Esophagus muscularis mucosa (tissue), 4 donors: ENCODE results near the gene IFIH1. TPM values are rescaled to one million over a fixed set of nuclear protein-coding genes. Genes with fewer than 3 reads are reported as not detected.
A peak's percentile ranks its signal among the peaks of the same experiment; 100 is the strongest.

Experiments
- DNase-seq: peaks from one replicate; pipeline ENCODE4 v3.0.0-alpha.2; 2017; ENCODE audit errors: extremely low spot score
- H3K27ac ChIP-seq, 4 donors: fragments of 200-600 bp; sonication (generic); replicated peaks in 1 of 4; 1 replicate in 3 of 4; 2 replicates in 1 of 4; pipeline ENCODE4 v1.5.1; 2016 to 2019; ENCODE audit warnings: mild to moderate bottlenecking in 1 of 4
- H3K27me3 ChIP-seq, 4 donors: fragments of 200-600 bp; sonication (generic); one replicate each; pipeline versions ENCODE4 v1.5.1 to v1.6.0; 2016 to 2019
- H3K36me3 ChIP-seq, 4 donors: fragments of 200-600 bp; sonication (generic); one replicate each; pipeline ENCODE4 v1.5.1; 2016 to 2019
- H3K4me1 ChIP-seq, 4 donors: fragments of 200-600 bp; sonication (generic); one replicate each; pipeline ENCODE4 v1.5.1; 2016 to 2019
- H3K4me3 ChIP-seq, 4 donors: fragments of 200-600 bp; sonication (generic); 1 replicate in 2 of 4; 2 replicates in 2 of 4; pipeline ENCODE4 v1.5.1; 2016 to 2019; ENCODE audit warnings: mild to moderate bottlenecking in 4 of 4, moderate library complexity in 1 of 4
- H3K9me3 ChIP-seq, 4 donors: fragments of 200-600 bp; sonication (generic); 1 replicate in 3 of 4; 2 replicates in 1 of 4; pipeline ENCODE4 v1.5.1; 2016 to 2019
- CTCF ChIP-seq, 3 experiments: fragments of 200-600 bp in 2 of 3; fragments of 450-650 bp in 1 of 3; sonication (generic) in 2 of 3; IDR thresholded peaks; one replicate each; pipeline ENCODE4 v1.5.1; 2017 to 2019; ENCODE audit warnings: antibody characterized with exemption in 3 of 3, mild to moderate bottlenecking in 2 of 3, moderate library complexity in 1 of 3
- EP300 ChIP-seq: sonication (generic); formaldehyde crosslinking; IDR thresholded peaks from one replicate; pipeline ENCODE4 v1.6.1; 2017; ENCODE audit warnings: antibody characterized with exemption
- POLR2A ChIP-seq: fragments of 450-650 bp; IDR thresholded peaks from one replicate; pipeline ENCODE4 v1.6.1; 2017; ENCODE audit warnings: antibody characterized with exemption, moderate library complexity, mild to moderate bottlenecking, low read depth
- POLR2AphosphoS5 ChIP-seq, 2 donors: sonication (generic); formaldehyde crosslinking; IDR thresholded peaks; one replicate each; pipeline ENCODE4 v1.6.1; 2017; ENCODE audit warnings: antibody characterized with exemption in 2 of 2
- WGBS: methylation state at CpG from one replicate; pipeline ENCODE4 v1.1.5; 2018; 5-methylcytosine and 5-hydroxymethylcytosine counted together
- intact Hi-C: fragments of 100-400 bp; cut with DNase I; formaldehyde crosslinking; loops from one replicate; pipeline ENCODE4 v1.15.1; 2023
- total RNA-seq, 4 donors: library from RNA; depleted of rRNA; stranded (reverse); fragments of >200 nt; gene quantifications; one replicate each; pipeline versions ENCODE4 v1.1.0 to v1.2.1, GENCODE V29; 2016

Gene IFIH1
- total RNA-seq, 4 donors from 2014 or later: 8.6 to 12.9 (median 10.6) TPM

GRCh38 chr2:162320864-162321517, 2.5 kb upstream of the IFIH1 start:
- WGBS: 56% methylated on average over 1 of the region's 1 CpG
- TF ChIP-seq CTCF (IDR thresholded peaks at IDR 0.05) (no peak), POLR2A (no peak), POLR2AphosphoS5 (IDR thresholded peaks at IDR 0.05) (no peak), EP300 (no peak)
- DNase-seq: no peak
- Histone ChIP-seq H3K4me1 (peaks cover 5 to 36% (median 33%) of the 10 kb centered on the region in 4 donors), H3K36me3 (no peaks in the 10 kb centered on the region), H3K27ac (no peak overlapping the region), H3K4me3 (no peak overlapping the region), H3K9me3 (no peaks in the 10 kb centered on the region), H3K27me3 (no peaks in the 10 kb centered on the region)
- intact Hi-C loops: no loop called here

- no peak for DNase-seq
- no peak for TF ChIP-seq EP300
- peak in 1 of 3 experiments; percentile 5 for TF ChIP-seq CTCF (IDR thresholded peaks at IDR 0.05)
- no peak for TF ChIP-seq POLR2AphosphoS5 (IDR thresholded peaks at IDR 0.05)
- TF ChIP-seq POLR2A: no peak
- peak overlapping the region; percentile 75 to 97 (median 92) for H3K4me3 ChIP-seq
- intact Hi-C loops: no loop called here
- WGBS: 21% methylated on average over 16 of the region's 16 CpGs
- H3K36me3 ChIP-seq: no peaks in the 10 kb centered on the region
- H3K27ac ChIP-seq: peak overlapping the region; percentile 83 to 92 (median 90)
- no peaks in the 10 kb centered on the region for H3K9me3 ChIP-seq
- no peaks in the 10 kb centered on the region for H3K27me3 ChIP-seq
- peaks cover 5 to 44% (median 40%) of the 10 kb centered on the region in 4 donors for H3K4me1 ChIP-seq
Observed at GRCh38 chr2:162317861-162318327, 590 bp downstream of the IFIH1 start.

- TF ChIP-seq POLR2A: no peak
- no peak for TF ChIP-seq POLR2AphosphoS5 (IDR thresholded peaks at IDR 0.05)
- TF ChIP-seq EP300: no peak
- no peaks in the 10 kb centered on the region for H3K9me3 ChIP-seq
- H3K27ac ChIP-seq: peak overlapping the region; percentile 83 to 92 (median 90)
- H3K4me3 ChIP-seq: peak overlapping the region; percentile 75 to 97 (median 92)
- H3K36me3 ChIP-seq: no peaks in the 10 kb centered on the region
- no peak for DNase-seq
- peaks cover 5 to 44% (median 40%) of the 10 kb centered on the region in 4 donors for H3K4me1 ChIP-seq
- intact Hi-C loops: no loop called here
- no peaks in the 10 kb centered on the region for H3K27me3 ChIP-seq
- WGBS: 75% methylated on average over 3 of the region's 3 CpGs
Observed at GRCh38 chr2:162317058-162317742, 1.3 kb downstream of the IFIH1 start.

- intact Hi-C loops: no loop called here
- H3K36me3 ChIP-seq: no peaks in the 10 kb centered on the region
- no peak for DNase-seq
- WGBS: 91% methylated on average over 2 of the region's 2 CpGs
- H3K4me3 ChIP-seq: peak overlapping the region; percentile 75 to 97 (median 92)
- H3K9me3 ChIP-seq: no peaks in the 10 kb centered on the region
- TF ChIP-seq CTCF (IDR thresholded peaks at IDR 0.05): no peak
- TF ChIP-seq POLR2AphosphoS5 (IDR thresholded peaks at IDR 0.05): no peak
- TF ChIP-seq EP300: no peak
- no peak for TF ChIP-seq POLR2A
- peaks cover 5 to 43% (median 40%) of the 10 kb centered on the region in 4 donors for H3K4me1 ChIP-seq
- H3K27ac ChIP-seq: no peak overlapping the region
- H3K27me3 ChIP-seq: no peaks in the 10 kb centered on the region
Observed at GRCh38 chr2:162316590-162316989, 1.9 kb downstream of the IFIH1 start.

- TF ChIP-seq POLR2AphosphoS5 (IDR thresholded peaks at IDR 0.05) (no peak), CTCF (IDR thresholded peaks at IDR 0.05) (no peak), EP300 (no peak), POLR2A (no peak)
- no peak for DNase-seq
- intact Hi-C loops: no loop called here
- Histone ChIP-seq H3K27ac (no peak overlapping the region), H3K4me1 (peaks cover 5 to 43% (median 37%) of the 10 kb centered on the region in 4 donors), H3K36me3 (no peaks in the 10 kb centered on the region), H3K9me3 (no peaks in the 10 kb centered on the region), H3K27me3 (no peaks in the 10 kb centered on the region), H3K4me3 (peak overlapping the region in 3 of 4 donors; percentile 12 to 91 (median 26))
- WGBS: 81% methylated on average over 4 of the region's 4 CpGs
Observed at GRCh38 chr2:162315938-162316337, 2.5 kb downstream of the IFIH1 start.
